HG03565 (cell line): Measurements from ENCODE around the gene BACE1.
"Not testable (repeated sequence)": the region's sequence is repeated elsewhere in the genome, so short reads cannot be mapped to it uniquely, and the experiment has no call there.

ENCODE experiments used
- ATAC-seq: cut with Tn5 transposase; IDR thresholded peaks from one replicate; pipeline ENCODE4 v1.9.1; 2021; ENCODE audit warnings: mild to moderate bottlenecking, moderate library complexity; ENCODE audit not compliant: unreplicated experiment

The BACE1 gene

DNA sequence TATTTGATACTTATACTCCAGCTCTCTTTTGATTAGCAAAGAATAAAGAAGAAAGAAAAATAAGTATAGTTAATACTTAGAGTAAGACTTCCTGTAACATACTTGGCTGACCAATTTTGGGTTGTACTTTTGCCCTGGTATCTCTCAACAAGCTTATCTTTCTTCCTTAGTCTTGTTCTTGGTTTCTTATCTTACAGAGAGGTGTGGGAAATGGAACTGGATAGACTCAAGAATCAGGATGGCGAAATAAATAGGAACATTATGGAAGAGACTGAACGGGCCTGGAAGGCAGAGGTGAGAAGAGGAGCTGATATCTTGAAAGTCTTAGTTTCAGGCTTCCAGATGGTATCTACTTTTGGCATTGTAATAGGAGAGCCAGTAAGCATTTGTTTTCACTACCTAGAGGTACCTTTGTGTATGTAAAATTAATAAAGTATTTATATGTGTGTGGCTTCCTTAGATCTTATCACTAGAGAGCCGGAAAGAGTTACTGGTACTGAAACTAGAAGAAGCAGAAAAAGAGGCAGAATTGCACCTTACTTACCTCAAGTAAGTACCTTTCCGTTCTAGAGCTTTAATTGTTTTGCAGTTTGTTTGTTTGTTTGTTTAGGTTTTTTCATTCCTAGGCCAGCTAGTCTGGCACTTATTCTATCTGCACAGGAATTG is 36.2 kb downstream of the BACE1 start:
- no peak for ATAC-seq

DNA sequence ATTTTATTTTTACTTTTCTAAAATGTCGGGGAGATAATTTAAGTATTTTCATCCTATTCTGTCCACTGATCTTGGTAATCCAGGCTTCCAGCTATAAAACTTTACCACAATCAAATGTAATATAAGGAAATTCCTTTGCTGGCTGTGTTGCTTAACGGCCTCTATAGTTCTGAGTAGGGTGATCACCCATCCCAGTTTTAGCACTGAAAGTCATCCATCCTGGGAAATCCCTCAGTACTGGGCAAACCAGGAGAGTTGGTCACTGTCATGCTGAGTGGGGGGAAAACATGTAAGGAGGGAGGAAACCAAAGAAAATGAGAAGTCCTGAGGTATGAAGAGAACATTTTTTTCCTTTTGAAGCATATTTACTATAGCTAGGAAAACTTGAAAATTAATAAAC is 37.7 kb downstream of the BACE1 start:
- ATAC-seq = no peak

DNA sequence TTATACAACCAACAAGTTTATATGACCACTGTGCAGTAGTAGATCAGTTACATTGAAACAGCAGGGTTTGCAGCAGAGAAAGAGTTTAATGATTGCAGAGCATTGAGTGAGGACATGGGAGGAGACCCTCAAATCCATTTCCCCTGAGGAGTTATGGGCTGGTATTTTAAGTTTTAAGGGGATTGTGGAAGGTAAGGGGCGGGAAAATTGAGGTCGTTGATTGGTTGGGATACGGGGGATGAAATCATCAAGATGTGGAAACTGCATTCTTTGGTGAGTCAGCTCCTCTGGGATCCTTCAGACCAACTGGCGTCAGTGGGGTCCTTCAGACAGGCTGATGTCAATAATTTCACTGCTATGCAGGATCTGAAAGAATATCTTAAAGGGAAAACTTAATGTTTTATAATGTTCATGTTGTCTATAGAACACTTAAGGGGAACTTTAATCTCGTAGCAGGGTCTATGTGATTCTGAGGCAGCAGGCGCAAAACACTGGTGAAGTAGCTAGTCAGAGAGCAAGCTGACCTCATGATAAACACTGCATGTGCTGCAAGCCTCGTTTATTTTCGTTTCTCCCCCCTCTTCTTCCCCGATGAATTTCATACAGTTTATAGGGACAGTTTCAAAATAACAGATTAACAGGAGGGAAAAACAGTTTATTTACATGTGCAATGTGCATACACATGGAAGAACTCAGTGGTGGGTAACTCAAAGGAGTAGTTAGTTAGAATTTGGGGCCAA is 42.3 kb downstream of the BACE1 start:
- ATAC-seq = no peak

DNA sequence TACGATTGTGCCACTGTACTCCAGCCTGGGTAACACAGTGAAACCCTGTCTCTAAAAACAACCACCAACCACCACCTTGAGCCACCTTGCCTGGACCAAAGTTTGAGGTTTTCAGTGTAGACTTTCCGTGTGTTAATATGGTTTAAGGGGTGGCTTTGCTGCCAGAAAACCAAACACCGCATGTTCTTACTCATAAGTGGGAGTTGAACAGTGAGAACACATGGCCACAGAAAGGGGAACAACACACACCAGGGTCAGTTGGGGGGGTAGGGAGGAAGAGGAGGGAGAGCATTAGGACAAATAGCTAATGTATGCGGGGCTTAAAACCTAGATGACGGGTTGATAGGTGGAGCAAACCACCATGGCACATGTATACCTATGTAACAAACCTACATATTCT is 43.9 kb downstream of the BACE1 start:
- ATAC-seq = not testable (repeated sequence)

DNA sequence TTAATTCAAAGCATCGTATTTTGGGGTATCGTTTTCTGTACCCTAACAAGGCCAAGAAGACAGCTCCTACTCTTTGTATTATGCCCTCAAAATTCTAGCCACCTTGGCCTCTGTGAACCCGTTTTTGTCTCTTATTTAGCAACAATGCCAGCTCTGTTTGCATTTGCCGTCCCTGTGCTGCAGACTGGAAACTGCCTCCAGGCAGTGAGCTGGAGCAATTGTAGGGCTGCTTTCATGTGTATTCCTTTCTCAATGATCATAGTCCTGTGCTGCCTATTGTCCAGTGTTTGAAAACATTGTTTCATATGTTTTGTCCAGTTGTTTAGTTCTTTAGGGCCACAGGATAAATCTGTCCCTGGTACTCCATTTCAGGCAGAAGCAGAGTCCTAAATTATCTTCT is 44.8 kb downstream of the BACE1 start:
- ATAC-seq = no peak

DNA sequence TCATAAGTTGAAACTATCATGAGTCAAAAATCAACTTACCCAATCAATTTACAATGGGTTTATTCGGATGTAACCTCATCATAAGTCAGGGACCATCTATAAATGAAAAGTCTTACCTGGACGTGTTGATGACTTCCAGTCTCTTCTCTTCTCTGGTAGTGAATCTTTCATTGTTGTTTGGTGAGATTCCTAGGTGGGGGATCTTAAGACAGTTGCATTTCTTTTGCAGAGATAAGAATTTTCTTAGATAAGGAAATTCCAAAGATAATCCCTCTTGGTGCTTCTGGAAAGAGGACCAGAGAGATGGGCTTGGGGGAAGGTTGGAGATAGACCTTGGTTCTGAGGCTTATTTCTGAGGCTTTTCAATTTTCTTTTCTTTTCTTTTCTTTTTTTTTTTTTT is 46.2 kb downstream of the BACE1 start:
- no peak for ATAC-seq

DNA sequence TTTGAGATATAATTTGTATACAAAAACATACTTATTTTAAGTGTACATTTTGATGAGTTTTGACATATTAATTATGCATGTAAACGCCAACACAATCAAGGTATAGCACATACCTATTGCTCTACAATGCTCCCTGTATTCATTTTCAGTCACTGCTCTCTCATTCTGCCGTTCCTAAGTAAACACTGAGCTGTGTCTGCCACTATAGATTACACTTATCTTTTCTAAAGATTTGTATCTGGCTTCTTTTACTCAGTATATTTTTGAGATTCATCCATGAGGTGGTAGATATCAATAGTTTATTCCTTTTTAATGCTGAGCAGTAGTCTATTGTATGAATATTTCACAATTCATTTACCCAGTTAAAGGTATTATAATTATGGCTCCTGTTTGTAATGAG is 50.3 kb downstream of the BACE1 start:
- ATAC-seq = no peak

DNA sequence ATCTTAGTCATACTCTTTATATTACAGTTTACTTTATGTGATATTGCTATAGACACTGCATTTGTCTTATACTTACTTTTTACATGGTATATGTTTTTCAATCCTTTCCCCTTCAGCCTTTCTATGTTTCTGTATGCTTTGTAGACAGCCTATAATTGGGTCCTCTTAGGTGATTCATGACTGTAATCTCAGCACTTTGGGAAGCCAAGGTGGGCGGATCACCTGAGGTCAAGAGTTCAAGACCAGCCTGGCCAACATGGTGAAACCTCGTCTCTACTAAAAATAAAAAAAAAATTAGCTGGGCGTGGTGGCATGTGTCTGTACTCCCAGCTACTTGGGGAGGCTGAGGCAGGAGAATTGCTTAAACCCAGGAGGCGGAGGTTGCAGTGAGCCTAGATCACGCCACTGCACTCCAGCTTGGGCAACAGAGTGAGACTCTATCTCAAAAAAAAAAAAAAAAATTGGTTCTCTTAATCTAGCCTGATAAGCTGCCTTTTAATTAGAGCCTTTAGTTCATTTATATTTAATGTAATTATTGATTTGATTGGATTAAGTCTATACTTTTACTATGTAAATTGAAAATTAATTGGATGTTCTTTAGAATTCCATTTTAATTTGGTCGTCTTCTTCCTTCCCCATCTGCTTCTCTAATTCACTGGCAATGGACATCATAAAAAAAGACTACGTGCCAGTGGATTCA is 51.3 kb downstream of the BACE1 start:
- ATAC-seq = not testable (repeated sequence)

DNA sequence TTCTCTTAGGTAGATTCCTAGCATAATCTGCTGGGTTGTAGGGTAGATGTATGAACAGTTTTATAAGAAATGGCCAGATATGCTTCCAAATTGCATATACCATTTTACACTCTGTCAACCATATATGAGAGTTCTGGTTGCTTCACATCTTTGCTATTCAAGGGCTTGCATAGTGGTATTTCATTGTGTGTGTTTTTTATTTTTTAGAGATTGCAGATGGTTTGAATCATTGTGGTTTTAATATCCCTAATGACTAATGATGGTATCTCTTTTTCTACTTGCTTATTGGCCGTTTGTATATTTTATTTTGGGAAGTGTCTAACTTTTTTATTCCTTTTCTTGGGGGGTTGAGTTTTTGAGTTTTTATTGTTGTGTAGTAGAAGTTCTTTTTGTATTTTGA is 56.6 kb downstream of the BACE1 start:
- no peak for ATAC-seq

DNA sequence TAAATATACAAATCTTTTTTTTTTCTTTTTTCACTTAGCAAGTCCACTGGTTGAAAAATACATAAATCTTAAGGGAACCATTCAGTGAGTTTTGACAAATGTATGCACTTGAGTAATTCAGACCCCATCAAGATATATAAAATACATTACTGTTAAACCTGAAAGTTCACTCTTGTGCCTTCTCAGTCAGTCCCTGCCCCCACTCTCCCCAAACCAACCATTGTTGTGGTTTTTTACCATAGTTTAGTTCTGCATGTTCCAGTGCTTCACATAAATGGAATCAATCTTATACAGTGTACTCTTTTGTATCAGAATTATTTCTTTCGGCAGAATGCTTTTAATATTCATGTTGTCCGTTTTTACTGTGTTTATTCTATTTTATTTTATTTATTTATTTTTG is 57.5 kb downstream of the BACE1 start:
- ATAC-seq = no peak

DNA sequence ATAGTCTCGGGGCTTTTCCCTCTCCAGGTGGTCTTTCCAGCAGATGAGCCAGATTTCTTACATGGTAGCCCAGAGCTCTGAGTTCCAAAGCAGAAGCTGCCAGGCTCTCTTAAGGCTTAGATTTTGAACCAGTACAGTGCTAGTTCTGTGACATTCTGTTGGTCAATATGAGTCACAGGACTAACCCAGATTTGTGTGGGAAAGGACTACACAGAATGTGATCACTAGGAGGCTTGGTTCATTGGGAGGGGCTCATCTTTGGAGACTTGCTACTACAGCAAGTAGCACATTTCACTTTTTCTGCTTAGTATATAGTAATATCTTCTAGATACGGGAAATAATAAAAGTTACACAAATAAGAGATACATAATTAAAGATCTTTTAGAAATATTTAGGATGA is 59.5 kb downstream of the BACE1 start:
- ATAC-seq = no peak

DNA sequence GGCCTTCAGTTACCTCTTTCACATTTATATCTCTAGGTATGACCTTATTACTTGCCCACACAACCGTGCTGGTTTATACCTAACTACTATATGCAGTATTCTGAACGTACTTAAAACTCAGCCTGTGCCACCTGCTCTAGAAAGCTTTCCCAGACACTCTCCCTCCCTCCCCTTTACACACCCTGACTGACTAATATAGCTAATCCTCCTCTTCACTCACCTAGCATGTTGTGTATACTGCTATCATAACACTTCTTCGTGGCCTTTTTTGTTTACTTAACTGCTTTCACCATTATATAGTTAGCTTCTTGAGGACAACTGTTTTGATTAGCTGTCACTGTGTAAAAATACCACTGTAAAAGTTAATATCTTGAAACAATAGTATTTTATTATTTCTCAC is 60.1 kb downstream of the BACE1 start:
- ATAC-seq = no peak

DNA sequence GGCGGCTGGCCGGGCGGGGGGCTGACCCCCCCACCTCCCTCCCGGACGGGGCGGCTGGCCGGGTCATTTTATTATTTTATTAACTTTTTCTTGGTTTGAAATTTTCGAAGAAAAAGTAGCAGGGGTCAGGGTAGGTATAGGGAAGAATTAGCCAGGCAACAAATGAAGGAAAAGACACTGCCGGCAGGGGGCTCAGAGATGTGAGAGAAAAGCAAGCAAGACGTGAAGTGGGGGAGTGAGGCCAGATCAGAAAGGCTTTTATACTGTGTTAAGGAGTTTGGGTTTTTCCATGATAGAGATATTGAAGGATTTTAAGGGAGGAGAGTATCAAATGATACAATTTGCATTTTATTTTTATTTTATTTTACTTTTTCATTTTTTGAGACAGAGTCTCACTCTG is 64.5 kb downstream of the BACE1 start:
- no peak for ATAC-seq

DNA sequence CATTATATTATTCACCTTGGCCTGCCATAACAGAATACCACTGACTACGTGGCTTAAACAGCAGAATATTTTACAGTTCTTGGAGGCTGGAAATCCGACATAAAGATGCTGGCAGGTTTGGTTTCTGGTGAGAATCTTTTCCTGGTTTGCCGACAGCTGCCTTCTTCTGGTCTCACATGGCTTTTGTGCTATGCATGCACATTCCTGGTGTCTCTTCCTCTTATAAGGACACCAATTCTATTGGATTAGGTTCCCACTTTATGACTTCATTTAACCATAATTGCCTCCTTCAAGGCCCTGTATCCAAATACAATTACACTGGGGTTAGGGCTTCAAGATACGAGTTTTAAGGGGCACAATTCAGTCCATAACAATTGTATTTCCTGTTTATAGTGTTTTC is 66.5 kb downstream of the BACE1 start:
- ATAC-seq = no peak

DNA sequence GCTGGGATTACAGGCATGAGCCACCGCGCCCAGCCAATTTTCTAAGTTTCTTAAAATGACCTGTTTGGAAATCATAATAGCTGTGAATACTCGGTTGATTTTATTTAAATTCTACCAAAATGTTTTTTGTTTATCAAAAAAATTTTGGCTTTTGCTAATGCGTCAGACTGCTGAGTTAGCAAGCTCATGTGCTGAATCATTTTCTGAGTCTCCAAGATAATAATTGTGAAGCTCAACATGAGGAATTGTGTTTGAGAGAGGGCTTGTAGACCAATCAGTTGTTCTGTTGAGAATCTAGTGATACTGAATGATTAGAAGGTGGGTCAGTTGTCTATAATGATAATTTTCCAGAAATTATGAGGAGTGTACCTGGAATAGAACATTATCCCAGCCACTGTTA is 67.7 kb downstream of the BACE1 start:
- no peak for ATAC-seq

DNA sequence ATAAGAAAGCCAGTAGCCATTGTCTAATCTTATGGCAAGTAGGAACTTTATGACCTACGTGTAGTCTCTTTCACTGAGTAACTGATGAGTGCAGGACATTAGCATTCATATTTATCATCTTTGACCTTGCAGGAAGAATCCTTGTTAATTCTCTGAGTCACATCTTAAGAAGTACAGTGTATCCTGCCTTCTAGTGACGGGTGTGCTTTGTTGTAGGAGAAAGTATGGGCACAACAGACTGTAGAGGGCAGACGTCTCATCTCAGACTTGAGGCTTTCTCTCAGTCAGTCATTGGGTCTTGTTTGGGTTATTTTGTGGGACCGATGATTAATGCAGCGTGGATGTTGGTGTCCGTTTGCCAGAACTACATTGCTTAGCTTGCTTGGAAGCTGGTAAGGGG is 76.8 kb downstream of the BACE1 start:
- ATAC-seq = no peak

DNA sequence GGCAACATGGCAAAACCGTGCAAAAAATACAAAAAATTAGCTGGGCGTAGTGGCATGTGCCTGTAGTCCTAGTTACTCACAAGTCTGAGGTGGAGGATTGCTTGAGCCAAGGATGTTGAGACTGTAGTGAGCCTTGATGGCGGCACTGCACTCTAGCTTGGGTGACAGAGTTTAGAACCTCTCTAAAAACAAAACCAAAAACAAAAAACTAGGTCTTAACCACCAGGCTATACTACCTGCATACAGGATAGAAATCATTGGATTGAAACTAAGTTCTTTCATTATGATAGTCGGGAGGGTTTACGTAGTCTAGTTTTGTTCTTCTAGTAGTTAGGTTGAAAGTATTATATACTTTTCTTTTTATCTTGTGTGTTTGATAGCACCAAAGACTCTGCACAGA is 77.8 kb downstream of the BACE1 start:
- no peak for ATAC-seq
